Thyroid gland (tissue), 4 donors: ENCODE results near the gene SNX13.
"Not testable (repeated sequence)": the region's sequence is repeated elsewhere in the genome, so short reads cannot be mapped to it uniquely, and the experiment has no call there.

ENCODE experiments used
- POLR2A ChIP-seq, 2 donors: fragments of 450-650 bp; IDR thresholded peaks; one replicate each; pipeline ENCODE4 v1.6.1; 2017; ENCODE audit warnings: antibody characterized with exemption in 2 of 2, mild to moderate bottlenecking in 2 of 2, moderate library complexity in 1 of 2
- TF ChIP-seq, protein P1 (sequence below), 6 experiments: fragments of 200-600 bp in 3 of 6; fragments of 450-650 bp in 3 of 6; sonication (generic) in 3 of 6; IDR thresholded peaks; one replicate each; pipeline ENCODE4 v1.5.1; 2016 to 2019; ENCODE audit warnings: antibody characterized with exemption in 6 of 6, mild to moderate bottlenecking in 2 of 6, inconsistent platforms in 1 of 6, moderate library complexity in 1 of 6

DNA sequence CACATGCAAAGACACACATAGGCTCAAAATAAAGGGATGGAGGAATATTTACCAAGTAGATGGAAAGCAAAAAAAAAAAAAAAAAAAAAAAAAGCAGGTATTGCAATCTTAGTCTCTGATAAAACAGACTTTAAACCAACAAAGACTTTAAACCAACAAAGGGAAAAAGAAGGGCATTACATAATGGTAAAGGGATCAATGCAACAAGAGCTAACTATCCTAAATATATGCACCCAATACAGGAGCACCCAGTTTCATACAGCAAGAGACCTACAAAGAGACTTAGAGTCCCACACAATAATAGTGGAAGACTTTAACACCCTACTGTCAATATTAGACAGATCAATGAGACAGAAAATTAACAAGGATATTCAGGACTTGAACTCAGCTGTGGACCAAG lies 131.1 kb downstream of the SNX13 start:
- TF ChIP-seq, protein P1, sequence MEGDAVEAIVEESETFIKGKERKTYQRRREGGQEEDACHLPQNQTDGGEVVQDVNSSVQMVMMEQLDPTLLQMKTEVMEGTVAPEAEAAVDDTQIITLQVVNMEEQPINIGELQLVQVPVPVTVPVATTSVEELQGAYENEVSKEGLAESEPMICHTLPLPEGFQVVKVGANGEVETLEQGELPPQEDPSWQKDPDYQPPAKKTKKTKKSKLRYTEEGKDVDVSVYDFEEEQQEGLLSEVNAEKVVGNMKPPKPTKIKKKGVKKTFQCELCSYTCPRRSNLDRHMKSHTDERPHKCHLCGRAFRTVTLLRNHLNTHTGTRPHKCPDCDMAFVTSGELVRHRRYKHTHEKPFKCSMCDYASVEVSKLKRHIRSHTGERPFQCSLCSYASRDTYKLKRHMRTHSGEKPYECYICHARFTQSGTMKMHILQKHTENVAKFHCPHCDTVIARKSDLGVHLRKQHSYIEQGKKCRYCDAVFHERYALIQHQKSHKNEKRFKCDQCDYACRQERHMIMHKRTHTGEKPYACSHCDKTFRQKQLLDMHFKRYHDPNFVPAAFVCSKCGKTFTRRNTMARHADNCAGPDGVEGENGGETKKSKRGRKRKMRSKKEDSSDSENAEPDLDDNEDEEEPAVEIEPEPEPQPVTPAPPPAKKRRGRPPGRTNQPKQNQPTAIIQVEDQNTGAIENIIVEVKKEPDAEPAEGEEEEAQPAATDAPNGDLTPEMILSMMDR (IDR thresholded peaks at IDR 0.05) = not testable (repeated sequence)
- not testable (repeated sequence) for TF ChIP-seq POLR2A (IDR thresholded peaks at IDR 0.05)
